CD4-positive, alpha-beta T cell treated with Interleukin-17A for 4 hours (primary cell): ENCODE data around the gene B4GALT1.
"Not testable (repeated sequence)": the region's sequence is repeated elsewhere in the genome, so short reads cannot be mapped to it uniquely, and the experiment has no call there.

Source experiments
- DNase-seq: peaks from one replicate; pipeline ENCODE4 v3.0.0-alpha.2; 2020; ENCODE audit warnings: mixed read lengths

B4GALT1 gene

GRCh38 chr9:33092634-33093033 is 74.5 kb downstream of the B4GALT1 start:
- DNase-seq = no peak

- DNase-seq = not testable (repeated sequence)
Observed at GRCh38 chr9:33085672-33086071, 81.5 kb downstream of the B4GALT1 start.

- no peak for DNase-seq
Observed at GRCh38 chr9:33082538-33083326, 84.4 kb downstream of the B4GALT1 start.

- peak; percentile 47 for DNase-seq
Observed at GRCh38 chr9:33082128-33082527, 85.0 kb downstream of the B4GALT1 start.

- DNase-seq = peak; percentile 73
Observed at GRCh38 chr9:33081128-33081851, 85.8 kb downstream of the B4GALT1 start.

GRCh38 chr9:33080534-33080933 is 86.6 kb downstream of the B4GALT1 start:
- no peak for DNase-seq

GRCh38 chr9:33076046-33077004 is 90.8 kb downstream of the B4GALT1 start, which contains the start of gene SMU1:
Gene SMU1, minus strand, starts transcription at chr9:33076674. Its CDS starts 66 bp downstream, at chr9:33076608.
- DNase-seq = peak; percentile 95

- DNase-seq = no peak
Observed at GRCh38 chr9:33068991-33069390, 98.1 kb downstream of the B4GALT1 start.

GRCh38 chr9:33065157-33066076 is 101.7 kb downstream of the B4GALT1 start:
- no peak for DNase-seq
